HEK293T (cell line): ENCODE results near the gene DNAJC1.

Experiments
- CTCF ChIA-PET: fragments of 350-600 bp; formaldehyde crosslinking; extraction: SDS; loops from one replicate; lab custom pipeline; 2021; ENCODE audit warnings: antibody characterized with exemption, inconsistent platforms; lab: Yijun Ruan, JAX
- POLR2A ChIA-PET: fragments of 350-600 bp; formaldehyde crosslinking; extraction: SDS; loops from one replicate; lab custom pipeline; 2020; ENCODE audit warnings: antibody characterized with exemption, inconsistent platforms; lab: Yijun Ruan, JAX
- DNase-seq: peaks from one replicate; pipeline ENCODE4 v3.0.0; 2012; ENCODE audit warnings: mixed read lengths; ENCODE audit errors: extremely low spot score
- ARNT ChIP-seq: fragments of 450-650 bp; IDR thresholded peaks from 2 replicates; pipeline ENCODE4 v1.6.1; 2017; ENCODE audit warnings: mild to moderate bottlenecking
- BHLHE40 ChIP-seq: fragments of 450-650 bp; IDR thresholded peaks from 2 replicates; pipeline ENCODE4 v1.6.1; 2016; ENCODE audit warnings: mild to moderate bottlenecking, moderate library complexity, borderline replicate concordance
- CTBP1 ChIP-seq: fragments of 450-650 bp; IDR thresholded peaks from 2 replicates; pipeline ENCODE4 v1.6.1; 2016; ENCODE audit warnings: borderline replicate concordance
- ELF4 ChIP-seq: fragments of 450-650 bp; IDR thresholded peaks from 2 replicates; pipeline ENCODE4 v1.6.1; 2017; ENCODE audit warnings: antibody characterized with exemption
- FOXA1 ChIP-seq: fragments of 450-650 bp; IDR thresholded peaks from 2 replicates; pipeline ENCODE4 v1.6.1; 2016; ENCODE audit warnings: mild to moderate bottlenecking
- FOXK2 ChIP-seq: fragments of 450-650 bp; IDR thresholded peaks from 2 replicates; pipeline ENCODE4 v1.6.1; 2016; ENCODE audit warnings: mild to moderate bottlenecking
- FOXM1 ChIP-seq: fragments of 450-650 bp; IDR thresholded peaks from 2 replicates; pipeline ENCODE4 v1.6.1; 2017; ENCODE audit warnings: mild to moderate bottlenecking, borderline replicate concordance
- HDGF ChIP-seq: fragments of 450-650 bp; IDR thresholded peaks from 2 replicates; pipeline ENCODE4 v1.6.1; 2017; ENCODE audit warnings: antibody characterized with exemption, borderline replicate concordance
- L3MBTL2 ChIP-seq: fragments of 450-650 bp; conservative IDR thresholded peaks from 2 replicates; pipeline ENCODE4 v1.6.1; 2016; ENCODE audit warnings: mild to moderate bottlenecking
- LEF1 ChIP-seq: fragments of 450-650 bp; IDR thresholded peaks from 2 replicates; pipeline ENCODE4 v1.6.1; 2017; ENCODE audit warnings: mild to moderate bottlenecking, borderline replicate concordance
- NFRKB ChIP-seq: fragments of 450-650 bp; IDR thresholded peaks from 2 replicates; pipeline ENCODE4 v1.6.1; 2016; ENCODE audit warnings: mild to moderate bottlenecking, moderate library complexity
- PKNOX1 ChIP-seq: fragments of 450-650 bp; IDR thresholded peaks from 2 replicates; pipeline ENCODE4 v1.6.1; 2016
- SP1 ChIP-seq: fragments of 450-650 bp; IDR thresholded peaks from 2 replicates; pipeline ENCODE4 v1.6.1; 2017
- SUZ12 ChIP-seq: fragments of 450-650 bp; IDR thresholded peaks from 2 replicates; pipeline ENCODE4 v1.6.1; 2016; ENCODE audit warnings: mild to moderate bottlenecking
- TARDBP ChIP-seq: fragments of 450-650 bp; IDR thresholded peaks from 2 replicates; pipeline ENCODE4 v1.6.1; 2016
- ZNF384 ChIP-seq: fragments of 450-650 bp; IDR thresholded peaks from 2 replicates; pipeline ENCODE4 v1.6.1; 2016

DNAJC1 gene

GRCh38 chr10:21715531-21716195 lies 287.9 kb downstream of the DNAJC1 start:
- TF ChIP-seq L3MBTL2 = no peak
- no peak for TF ChIP-seq LEF1
- TF ChIP-seq FOXM1 = no peak
- TF ChIP-seq FOXA1 = no peak
- no peak for TF ChIP-seq FOXK2
- TF ChIP-seq NFRKB = no peak
- no peak for TF ChIP-seq ELF4
- no peak for TF ChIP-seq CTBP1
- TF ChIP-seq SP1 = no peak
- CTCF ChIA-PET = no interaction called here
- POLR2A ChIA-PET = no interaction called here

GRCh38 chr10:21712975-21713374 lies 290.6 kb downstream of the DNAJC1 start:
- DNase-seq = no peak
- POLR2A ChIA-PET = no interaction called here
- no peak for TF ChIP-seq BHLHE40
- TF ChIP-seq TARDBP = no peak
- TF ChIP-seq ELF4 = no peak
- TF ChIP-seq PKNOX1 = no peak
- TF ChIP-seq CTBP1 = no peak
- TF ChIP-seq FOXA1 = no peak
- no peak for TF ChIP-seq FOXM1
- TF ChIP-seq NFRKB = no peak
- no peak for TF ChIP-seq SP1
- TF ChIP-seq HDGF = no peak
- TF ChIP-seq SUZ12 = no peak
- no peak for TF ChIP-seq ARNT
- no peak for TF ChIP-seq FOXK2
- no peak for TF ChIP-seq LEF1
- no peak for TF ChIP-seq L3MBTL2
- TF ChIP-seq ZNF384 = no peak
- CTCF ChIA-PET = no interaction called here

More at GRCh38 chr10:21715531-21716195, 287.9 kb downstream of the DNAJC1 start:
- no peak for DNase-seq

GRCh38 chr10:21707498-21707897 lies 296.0 kb downstream of the DNAJC1 start:
- no peak for DNase-seq
- POLR2A ChIA-PET = no interaction called here
- TF ChIP-seq LEF1 = no peak
- TF ChIP-seq NFRKB = no peak
- CTCF ChIA-PET = no interaction called here
